ENCODE results near the gene HARS2. TPM values are rescaled to one million over a fixed set of nuclear protein-coding genes. Genes with fewer than 3 reads are reported as not detected.

Gene HARS2
- total RNA-seq, 2 experiments from 2014 or later = 20.9 to 28.1 TPM

GRCh38 chr5:140671472-140672125, 19.7 kb upstream of the HARS2 start:
- ChIA-PET CTCF (interaction anchor here (0.9 kb wide), 1 partner anchor 29 kb away, joined by 3 read pairs; the partner anchor contains the start of gene ZMAT2), POLR2A (interaction anchor here (1.2 kb wide), 1 partner anchor 26 kb away, joined by 4 read pairs; no protein-coding TSS in a partner anchor)
- peaks cover 13% of the 10 kb centered on the region for H3K4me1 Mint-ChIP-seq
- H3K4me3 Mint-ChIP-seq = no peak overlapping the region
- intact Hi-C loops (cut with DNase I, micrococcal nuclease) = no loop called here
- no peaks in the 10 kb centered on the region for H3K9me3 Mint-ChIP-seq (ENCODE audit: low read depth)
- no peaks in the 10 kb centered on the region for H3K27me3 Mint-ChIP-seq
- no peak overlapping the region for H3K27ac Mint-ChIP-seq
- ATAC-seq (no peak), DNase-seq (no peak)
- peaks cover 55% of the 10 kb centered on the region for H3K36me3 Mint-ChIP-seq (ENCODE audit: low read depth)

- H3K36me3 Mint-ChIP-seq (ENCODE audit: low read depth) = peaks cover 48% of the 10 kb centered on the region
Observed at GRCh38 chr5:140672455-140673186, 18.6 kb upstream of the HARS2 start.

GRCh38 chr5:140673187-140673976, 17.9 kb upstream of the HARS2 start, which contains the start of gene DND1:
Gene DND1, minus strand, starts transcription at chr5:140673576. Its CDS starts 34 bp downstream, at chr5:140673542.
- H3K27me3 Mint-ChIP-seq = no peaks in the 10 kb centered on the region
- H3K27ac Mint-ChIP-seq = no peak within 1 kb of the TSS
- no peak within 1 kb of the TSS for H3K4me3 Mint-ChIP-seq
- no peak for DNase-seq
- peaks cover 3% of the 10 kb centered on the region for H3K4me1 Mint-ChIP-seq
- no peaks in the 10 kb centered on the region for H3K9me3 Mint-ChIP-seq (ENCODE audit: low read depth)
- intact Hi-C loops (cut with DNase I, micrococcal nuclease) = no loop called here
- CTCF ChIA-PET = no interaction called here
- POLR2A ChIA-PET = interaction anchor here (0.7 kb wide), 1 partner anchor 17 kb away, joined by 3 read pairs; the partner anchor contains the start of genes HARS1 and HARS2
- H3K36me3 Mint-ChIP-seq (ENCODE audit: low read depth) = peaks cover 47% of the 10 kb centered on the region
- ATAC-seq = no peak

More at GRCh38 chr5:140672455-140673186, 18.6 kb upstream of the HARS2 start:
- intact Hi-C loops (cut with DNase I, micrococcal nuclease) = no loop called here
- DNase-seq (peak; percentile 27), ATAC-seq (no peak)
- Mint-ChIP-seq H3K4me3 (no peak overlapping the region), H3K4me1 (peaks cover 3% of the 10 kb centered on the region), H3K9me3 (ENCODE audit: low read depth) (no peaks in the 10 kb centered on the region), H3K27me3 (no peaks in the 10 kb centered on the region), H3K27ac (no peak overlapping the region)
- ChIA-PET CTCF (interaction anchor here (0.9 kb wide), 1 partner anchor 28 kb away, joined by 3 read pairs; the partner anchor contains the start of gene ZMAT2), POLR2A (interaction anchor here (1.2 kb wide), 1 partner anchor 27 kb away, joined by 4 read pairs; no protein-coding TSS in a partner anchor)

GRCh38 chr5:140674211-140674610, 17.0 kb upstream of the HARS2 start:
- peaks cover 3% of the 10 kb centered on the region for H3K4me1 Mint-ChIP-seq
- DNase-seq = no peak
- ChIA-PET POLR2A (interaction anchor here (0.7 kb wide), 1 partner anchor 17 kb away, joined by 3 read pairs; the partner anchor contains the start of genes HARS1 and HARS2), CTCF (interaction anchor here (0.7 kb wide), 1 partner anchor 26 kb away, joined by 3 read pairs; no protein-coding TSS in a partner anchor)
- no peak overlapping the region for H3K4me3 Mint-ChIP-seq
- no peak overlapping the region for H3K27ac Mint-ChIP-seq
- H3K36me3 Mint-ChIP-seq (ENCODE audit: low read depth) = peaks cover 42% of the 10 kb centered on the region
- ATAC-seq = peak; percentile 18
- H3K9me3 Mint-ChIP-seq (ENCODE audit: low read depth) = no peaks in the 10 kb centered on the region
- H3K27me3 Mint-ChIP-seq = no peaks in the 10 kb centered on the region
- intact Hi-C loops (cut with DNase I, micrococcal nuclease) = no loop called here

- Mint-ChIP-seq H3K36me3 (ENCODE audit: low read depth) (peaks cover 38% of the 10 kb centered on the region), H3K9me3 (ENCODE audit: low read depth) (no peaks in the 10 kb centered on the region), H3K27me3 (no peaks in the 10 kb centered on the region), H3K4me1 (peaks cover 3% of the 10 kb centered on the region), H3K4me3 (no peak overlapping the region), H3K27ac (no peak overlapping the region)
- CTCF ChIA-PET = interaction anchor here (0.7 kb wide), 1 partner anchor 27 kb away, joined by 3 read pairs; no protein-coding TSS in a partner anchor
- DNase-seq (no peak), ATAC-seq (no peak)
- POLR2A ChIA-PET = interaction anchor here (0.6 kb wide), 1 partner anchor 941 kb away, joined by 3 read pairs; no protein-coding TSS in a partner anchor
- intact Hi-C loops (cut with DNase I, micrococcal nuclease) = no loop called here
Observed at GRCh38 chr5:140674629-140675028, 16.6 kb upstream of the HARS2 start.

GRCh38 chr5:140677947-140678346, 13.3 kb upstream of the HARS2 start:
- H3K27me3 Mint-ChIP-seq = no peaks in the 10 kb centered on the region
- peak overlapping the region; percentile 55 for H3K27ac Mint-ChIP-seq
- H3K4me1 Mint-ChIP-seq = peaks cover 3% of the 10 kb centered on the region
- ChIA-PET POLR2A (no interaction called here), CTCF (no interaction called here)
- no peaks in the 10 kb centered on the region for H3K9me3 Mint-ChIP-seq (ENCODE audit: low read depth)
- ATAC-seq = peak; percentile 42
- intact Hi-C loops (cut with DNase I, micrococcal nuclease) = no loop called here
- DNase-seq = no peak
- H3K4me3 Mint-ChIP-seq = no peak overlapping the region
- H3K36me3 Mint-ChIP-seq (ENCODE audit: low read depth) = peaks cover 33% of the 10 kb centered on the region

GRCh38 chr5:140678993-140679392, 12.3 kb upstream of the HARS2 start:
- Mint-ChIP-seq H3K4me1 (peaks cover 3% of the 10 kb centered on the region), H3K27me3 (no peaks in the 10 kb centered on the region), H3K4me3 (no peak overlapping the region), H3K36me3 (ENCODE audit: low read depth) (peaks cover 32% of the 10 kb centered on the region), H3K9me3 (ENCODE audit: low read depth) (no peaks in the 10 kb centered on the region), H3K27ac (no peak overlapping the region)
- POLR2A ChIA-PET = no interaction called here
- ATAC-seq = no peak
- CTCF ChIA-PET = interaction anchor here (1.8 kb wide), 1 partner anchor 10 kb away, joined by 7 read pairs; no protein-coding TSS in a partner anchor
- no peak for DNase-seq
- intact Hi-C loops (cut with DNase I, micrococcal nuclease) = no loop called here

GRCh38 chr5:140690376-140690932, 801 bp upstream of the HARS2 start:
- intact Hi-C loops (cut with DNase I, micrococcal nuclease) = loop anchor here (2.0 to 10.0 kb wide), 2 partner anchors 52 to 576 kb away; partner anchors contain the start of genes PURA (in 1 of the 2) and TMCO6 (in 1 of the 2)
- H3K36me3 Mint-ChIP-seq (ENCODE audit: low read depth) = peaks cover 43% of the 10 kb centered on the region
- no peaks in the 10 kb centered on the region for H3K27me3 Mint-ChIP-seq
- H3K4me1 Mint-ChIP-seq = peaks cover 38% of the 10 kb centered on the region
- ATAC-seq (no peak), DNase-seq (no peak)
- H3K9me3 Mint-ChIP-seq (ENCODE audit: low read depth) = no peaks in the 10 kb centered on the region
- H3K27ac Mint-ChIP-seq = peak overlapping the region; percentile 98
- ChIA-PET CTCF (interaction anchor here (0.7 to 1.6 kb wide), 7 partner anchors 10 to 327 kb away, joined by 4 to 11 read pairs (median 5); partner anchors contain the start of genes IK, NDUFA2, SLC35A4 and ZMAT2), POLR2A (interaction anchor here (0.6 to 1.6 kb wide), 10 partner anchors 10 to 46 kb away, joined by 3 to 15 read pairs (median 4); partner anchors contain the start of genes DND1, IK, NDUFA2 and WDR55)
- H3K4me3 Mint-ChIP-seq = peak overlapping the region; percentile 97

GRCh38 chr5:140694276-140694675, 3.0 kb downstream of the HARS2 start:
- H3K9me3 Mint-ChIP-seq (ENCODE audit: low read depth) = no peaks in the 10 kb centered on the region
- H3K36me3 Mint-ChIP-seq (ENCODE audit: low read depth) = peaks cover 57% of the 10 kb centered on the region
- no peak overlapping the region for H3K4me3 Mint-ChIP-seq
- no peak for ATAC-seq
- H3K27ac Mint-ChIP-seq = no peak overlapping the region
- POLR2A ChIA-PET = interaction anchor here (0.7 kb wide), 1 partner anchor 17 kb away, joined by 4 read pairs; no protein-coding TSS in a partner anchor
- no peaks in the 10 kb centered on the region for H3K27me3 Mint-ChIP-seq
- no peak for DNase-seq
- H3K4me1 Mint-ChIP-seq = peaks cover 35% of the 10 kb centered on the region
- intact Hi-C loops (cut with DNase I, micrococcal nuclease) = loop anchor here in 1 of 2 experiments (10.0 kb wide), 1 partner anchor 579 kb away; the partner anchor contains the start of gene PURA
- CTCF ChIA-PET = interaction anchor here (0.9 to 1.9 kb wide), 2 partner anchors 8 to 139 kb away, joined by 3 to 6 read pairs; no protein-coding TSS in a partner anchor

GRCh38 chr5:140696891-140697492, 5.7 kb downstream of the HARS2 start:
- H3K27ac Mint-ChIP-seq = no peak overlapping the region
- no peaks in the 10 kb centered on the region for H3K9me3 Mint-ChIP-seq (ENCODE audit: low read depth)
- ChIA-PET CTCF (interaction anchor here (0.7 to 0.8 kb wide), 3 partner anchors 23 to 456 kb away, joined by 3 read pairs; no protein-coding TSS in a partner anchor), POLR2A (interaction anchor here (0.7 kb wide), 1 partner anchor 14 kb away, joined by 3 read pairs; no protein-coding TSS in a partner anchor)
- H3K4me1 Mint-ChIP-seq = peaks cover 32% of the 10 kb centered on the region
- H3K4me3 Mint-ChIP-seq = no peak overlapping the region
- no peak for ATAC-seq
- intact Hi-C loops (cut with DNase I, micrococcal nuclease) = loop anchor here in 1 of 2 experiments (10.0 kb wide), 1 partner anchor 582 kb away; the partner anchor contains the start of gene PURA
- H3K27me3 Mint-ChIP-seq = no peaks in the 10 kb centered on the region
- DNase-seq = no peak
- H3K36me3 Mint-ChIP-seq (ENCODE audit: low read depth) = peaks cover 65% of the 10 kb centered on the region

All from activated CD4-positive, alpha-beta T cell treated with anti-CD3 and anti-CD28 coated beads for 36 hours (primary cell).